Karpas-422 (cell line): ENCODE results near the gene PNPLA4. TPM values are rescaled to one million over a fixed set of nuclear protein-coding genes. Genes with fewer than 3 reads are reported as not detected.

Experiments
- DNase-seq: peaks from one replicate; pipeline ENCODE4 v3.0.0-alpha.2; 2015
- H2AFZ ChIP-seq: fragments of 200-600 bp; sonication (generic); 2 replicates; pipeline ENCODE4 v1.6.1; 2014; ENCODE audit warnings: antibody characterized with exemption, low read length, mixed read lengths
- H3K27ac ChIP-seq: fragments of 200-600 bp; sonication (generic); 2 replicates; pipeline ENCODE4 v1.5.1; 2014; ENCODE audit warnings: mild to moderate bottlenecking, low read length, moderate library complexity
- H3K27me3 ChIP-seq: fragments of 200-600 bp; sonication (generic); 2 replicates; pipeline ENCODE4 v1.6.1; 2014; ENCODE audit warnings: low read length, mixed read lengths
- H3K36me3 ChIP-seq: fragments of 200-600 bp; sonication (generic); 2 replicates; pipeline ENCODE4 v1.6.1; 2014; ENCODE audit warnings: low read length, mixed read lengths; ENCODE audit not compliant: insufficient read depth
- H3K4me1 ChIP-seq: fragments of 200-600 bp; sonication (generic); 2 replicates; pipeline ENCODE4 v1.6.1; 2014; ENCODE audit warnings: mild to moderate bottlenecking, low read length, mixed read lengths
- H3K4me2 ChIP-seq: fragments of 200-600 bp; sonication (generic); 2 replicates; pipeline ENCODE4 v1.6.1; 2014; ENCODE audit warnings: low read length, low read depth, mild to moderate bottlenecking; ENCODE audit not compliant: poor library complexity, severe bottlenecking
- H3K4me3 ChIP-seq: fragments of 200-600 bp; sonication (generic); 2 replicates; pipeline ENCODE4 v1.5.1; 2014; ENCODE audit warnings: mild to moderate bottlenecking, antibody characterized with exemption, low read length, mixed read lengths
- H3K79me2 ChIP-seq: fragments of 200-600 bp; sonication (generic); 2 replicates; pipeline ENCODE4 v1.6.1; 2014; ENCODE audit warnings: mild to moderate bottlenecking, low read length, mixed read lengths
- H3K9ac ChIP-seq: fragments of 200-600 bp; sonication (generic); 2 replicates; pipeline ENCODE4 v1.6.0; 2014; ENCODE audit warnings: low read length
- H3K9me2 ChIP-seq: fragments of 200-600 bp; sonication (generic), shearing (Covaris generic); replicated peaks from 2 replicates; pipeline ENCODE4 v1.6.0; 2014; ENCODE audit warnings: mild to moderate bottlenecking, low read length, moderate library complexity; ENCODE audit not compliant: insufficient read depth
- H3K9me3 ChIP-seq: fragments of 300-700, 200-600 bp; sonication (generic); 2 replicates; pipeline ENCODE4 v1.6.1; 2014; ENCODE audit warnings: low read length, mixed read lengths
- H4K20me1 ChIP-seq: fragments of 200-600 bp; sonication (generic); 2 replicates; pipeline ENCODE4 v1.6.1; 2014; ENCODE audit warnings: mild to moderate bottlenecking, antibody characterized with exemption, low read length, low read depth; ENCODE audit not compliant: insufficient read depth
- total RNA-seq: library from RNA; depleted of rRNA; stranded (reverse); fragments of >200 nt; shearing (Covaris generic); gene quantifications from 2 replicates; pipeline ENCODE4 v1.2.3, GENCODE V29; 2014; ENCODE audit warnings: low replicate concordance

Gene PNPLA4
- total RNA-seq, 1 experiment from 2014 or later = 54.9 TPM

DNA sequence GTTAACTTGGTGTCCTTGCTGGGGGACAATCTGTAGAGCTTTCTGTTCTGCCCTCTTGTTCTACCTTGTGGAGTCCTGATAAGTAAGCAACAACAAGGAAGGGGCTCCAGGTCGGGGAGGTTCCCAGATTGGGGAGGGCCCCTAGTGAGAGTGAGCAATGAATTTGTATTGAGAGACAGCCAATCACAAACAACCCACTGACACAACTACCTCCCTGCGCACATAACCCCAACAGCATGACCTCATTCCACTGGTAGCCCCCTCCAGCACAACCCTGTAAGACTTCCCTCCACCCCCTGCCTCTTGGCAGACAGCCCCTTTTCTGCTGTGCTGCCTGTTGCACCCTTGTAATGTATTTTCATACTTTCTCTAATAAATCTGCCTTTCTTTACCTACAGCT is 19.7 kb upstream of the PNPLA4 start:
- DNase-seq = no peak
- H3K4me1 ChIP-seq = no peaks in the 10 kb centered on the region
- no peaks in the 10 kb centered on the region for H3K9me2 ChIP-seq
- H3K9ac ChIP-seq = no peak overlapping the region
- H4K20me1 ChIP-seq = peaks cover 33% of the 10 kb centered on the region; the same call in 1 of the 2 replicates
- no peaks in the 10 kb centered on the region for H3K9me3 ChIP-seq
- no peaks in the 10 kb centered on the region for H3K36me3 ChIP-seq
- no peak overlapping the region for H3K4me2 ChIP-seq
- H3K27me3 ChIP-seq = no peaks in the 10 kb centered on the region
- H3K27ac ChIP-seq = no peak overlapping the region
- H3K79me2 ChIP-seq = no peaks in the 10 kb centered on the region
- no peak overlapping the region for H2AFZ ChIP-seq
- no peak overlapping the region for H3K4me3 ChIP-seq

DNA sequence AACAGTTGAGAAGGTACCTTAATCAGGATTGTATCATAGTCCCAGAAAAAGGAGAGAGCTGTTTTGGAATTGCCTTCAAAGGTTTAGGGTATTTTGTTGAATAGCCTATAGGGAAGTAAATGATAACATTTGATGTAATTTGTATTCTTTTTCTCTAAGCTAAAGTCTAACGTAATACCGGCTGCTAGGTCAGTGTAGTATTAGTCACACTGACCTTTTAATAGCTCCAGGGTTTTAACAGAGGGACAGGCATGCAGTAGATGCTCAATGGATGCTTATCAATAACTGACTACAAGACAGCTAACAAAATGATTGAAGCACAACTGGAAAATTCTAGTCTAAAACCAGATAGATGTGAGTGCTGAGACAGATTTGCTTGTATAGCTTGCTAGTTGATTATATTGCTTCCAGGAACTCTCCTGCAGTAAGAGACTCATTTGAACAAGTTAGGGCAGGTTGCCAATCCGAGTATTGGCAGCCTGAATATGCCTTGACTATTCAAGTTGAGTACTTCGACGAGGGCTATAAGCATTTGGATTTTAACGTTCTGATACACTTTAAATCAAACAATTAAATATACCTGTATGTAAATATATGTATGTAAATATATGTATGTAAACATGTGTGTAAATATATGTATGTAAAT is 16.5 kb upstream of the PNPLA4 start:
- Histone ChIP-seq H3K36me3 (no peaks in the 10 kb centered on the region), H3K79me2 (no peaks in the 10 kb centered on the region), H3K4me2 (no peak overlapping the region), H2AFZ (no peak overlapping the region), H4K20me1 (peaks cover 38% of the 10 kb centered on the region), H3K4me1 (no peaks in the 10 kb centered on the region), H3K27me3 (no peaks in the 10 kb centered on the region), H3K9me2 (no peaks in the 10 kb centered on the region), H3K27ac (no peak overlapping the region), H3K4me3 (no peak overlapping the region), H3K9me3 (no peaks in the 10 kb centered on the region), H3K9ac (no peak overlapping the region)
- DNase-seq = no peak

DNA sequence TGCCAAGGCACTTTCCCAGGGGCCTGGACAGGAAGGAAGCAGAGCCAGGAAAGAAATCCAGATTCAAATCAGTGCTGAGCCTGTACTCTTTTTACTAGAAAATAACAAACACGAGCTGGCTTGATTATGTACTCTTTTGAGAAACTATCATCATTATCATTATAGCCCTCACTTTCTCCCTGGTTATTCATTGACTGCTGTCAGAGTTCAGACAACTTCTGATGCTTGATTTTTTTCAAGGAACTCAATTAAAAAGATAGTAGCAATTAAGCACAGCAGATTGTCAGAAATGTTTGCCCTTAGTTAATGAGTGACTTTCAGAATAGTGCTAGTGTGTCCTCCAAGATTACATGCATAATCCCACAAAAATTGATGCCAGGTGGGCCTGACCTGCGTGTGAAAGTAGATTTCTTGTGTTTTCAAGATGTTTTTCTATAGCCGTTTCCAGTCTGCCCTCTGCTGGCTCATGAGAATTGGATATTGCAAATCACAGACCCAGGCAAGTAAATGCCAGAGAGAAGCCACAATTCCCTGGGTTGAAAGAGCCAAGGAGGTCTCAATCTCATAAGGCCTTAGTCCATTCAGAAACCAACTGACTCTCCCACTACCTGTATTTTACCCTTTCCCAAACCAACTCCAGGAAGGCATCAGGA is 14.3 kb upstream of the PNPLA4 start:
- peaks cover 36% of the 10 kb centered on the region for H4K20me1 ChIP-seq
- H2AFZ ChIP-seq = no peak overlapping the region
- H3K9ac ChIP-seq = no peak overlapping the region
- H3K4me2 ChIP-seq = no peak overlapping the region
- H3K27ac ChIP-seq = no peak overlapping the region
- H3K9me3 ChIP-seq = no peaks in the 10 kb centered on the region
- no peak overlapping the region for H3K4me3 ChIP-seq
- DNase-seq = peak; percentile 61
- H3K9me2 ChIP-seq = no peaks in the 10 kb centered on the region
- no peaks in the 10 kb centered on the region for H3K27me3 ChIP-seq
- no peaks in the 10 kb centered on the region for H3K79me2 ChIP-seq
- no peaks in the 10 kb centered on the region for H3K36me3 ChIP-seq
- H3K4me1 ChIP-seq = no peaks in the 10 kb centered on the region

DNA sequence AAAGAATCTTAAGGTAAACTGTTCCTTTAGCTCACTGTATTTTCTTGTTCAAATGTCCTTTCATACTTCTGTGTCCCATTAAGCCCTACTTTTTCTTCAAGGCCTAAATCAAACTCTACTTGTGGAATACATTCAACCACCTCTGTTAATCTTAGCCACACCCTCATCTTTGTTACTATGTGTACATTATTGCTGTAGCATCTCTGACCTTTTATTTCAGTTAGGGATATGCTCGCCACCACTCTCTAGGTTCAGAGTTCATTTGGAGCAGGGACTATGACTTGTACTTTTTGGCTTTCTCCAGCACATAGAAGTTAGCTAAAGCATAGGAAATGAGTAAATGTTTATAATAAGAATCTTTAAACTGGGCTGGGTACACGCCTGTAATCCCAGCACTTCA is 6.8 kb upstream of the PNPLA4 start:
- H3K4me3 ChIP-seq = no peak overlapping the region
- H3K79me2 ChIP-seq = no peaks in the 10 kb centered on the region
- peaks cover 10% of the 10 kb centered on the region for H4K20me1 ChIP-seq
- no peaks in the 10 kb centered on the region for H3K27me3 ChIP-seq
- DNase-seq = no peak
- H3K9me3 ChIP-seq = no peaks in the 10 kb centered on the region
- H3K9ac ChIP-seq = no peak overlapping the region
- H3K4me2 ChIP-seq = no peak overlapping the region
- H3K36me3 ChIP-seq = no peaks in the 10 kb centered on the region
- no peaks in the 10 kb centered on the region for H3K9me2 ChIP-seq
- H2AFZ ChIP-seq = no peak overlapping the region
- H3K27ac ChIP-seq = no peak overlapping the region
- H3K4me1 ChIP-seq = no peaks in the 10 kb centered on the region

DNA sequence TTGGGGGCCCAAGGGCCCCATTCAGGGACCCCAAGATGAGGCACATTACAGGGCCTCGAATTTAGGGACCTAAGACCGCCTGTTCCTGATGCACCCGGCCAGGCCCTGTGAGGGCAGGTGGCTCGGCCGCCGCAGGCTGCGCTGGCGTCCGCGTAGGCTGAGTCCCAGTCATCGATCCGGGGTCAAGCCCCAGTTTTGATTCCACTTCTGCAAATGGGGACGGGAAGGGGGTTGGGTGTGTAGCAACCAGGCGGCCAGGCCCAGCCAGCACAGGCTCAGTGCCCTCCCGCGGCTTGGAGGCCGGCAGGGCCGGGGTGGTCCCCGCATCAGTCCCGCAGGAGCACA is 327 bp downstream of the PNPLA4 start:
- DNase-seq = no peak
- peak overlapping the region; percentile 95 for H3K4me3 ChIP-seq
- H3K9ac ChIP-seq = peak overlapping the region; percentile 95
- H3K27me3 ChIP-seq = no peaks in the 10 kb centered on the region
- H3K27ac ChIP-seq = peak overlapping the region; percentile 79
- peaks cover 42% of the 10 kb centered on the region for H3K4me1 ChIP-seq
- no peaks in the 10 kb centered on the region for H3K36me3 ChIP-seq
- H2AFZ ChIP-seq = peak overlapping the region; percentile 27; the same call in 1 of the 2 replicates
- peaks cover 10% of the 10 kb centered on the region for H3K79me2 ChIP-seq
- H4K20me1 ChIP-seq = no peaks in the 10 kb centered on the region
- peak overlapping the region; percentile 98 for H3K4me2 ChIP-seq
- H3K9me3 ChIP-seq = no peaks in the 10 kb centered on the region
- no peaks in the 10 kb centered on the region; the same call in 1 of the 2 replicates for H3K9me2 ChIP-seq

DNA sequence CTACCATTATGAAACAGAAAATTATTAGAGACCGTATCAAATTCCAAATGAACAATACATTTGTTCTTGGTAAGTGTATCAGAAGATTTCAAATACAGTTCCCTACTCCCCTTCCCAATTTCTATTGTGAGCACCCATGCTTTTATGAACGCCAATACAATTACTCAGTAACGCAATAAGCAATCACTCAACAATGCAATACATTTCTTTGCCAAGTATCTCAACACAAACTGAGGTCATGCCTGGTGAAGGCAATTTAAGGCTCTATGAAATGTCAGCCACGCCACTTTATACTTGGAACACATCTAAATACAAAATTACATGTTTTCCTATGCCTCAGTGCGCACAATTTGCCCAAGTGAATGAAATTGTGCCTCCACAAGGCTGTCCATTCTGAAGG is 712 bp downstream of the PNPLA4 start:
- Histone ChIP-seq H3K79me2 (peaks cover 10% of the 10 kb centered on the region), H3K4me2 (peak overlapping the region; percentile 98), H2AFZ (peak overlapping the region; percentile 27; the same call in 1 of the 2 replicates), H3K27ac (peak overlapping the region; percentile 79), H3K36me3 (no peaks in the 10 kb centered on the region), H3K9me2 (no peaks in the 10 kb centered on the region; the same call in 1 of the 2 replicates), H3K4me1 (peaks cover 42% of the 10 kb centered on the region), H3K27me3 (no peaks in the 10 kb centered on the region), H3K9me3 (no peaks in the 10 kb centered on the region), H3K4me3 (peak overlapping the region; percentile 95), H3K9ac (peak overlapping the region; percentile 95), H4K20me1 (no peaks in the 10 kb centered on the region)
- DNase-seq = no peak

DNA sequence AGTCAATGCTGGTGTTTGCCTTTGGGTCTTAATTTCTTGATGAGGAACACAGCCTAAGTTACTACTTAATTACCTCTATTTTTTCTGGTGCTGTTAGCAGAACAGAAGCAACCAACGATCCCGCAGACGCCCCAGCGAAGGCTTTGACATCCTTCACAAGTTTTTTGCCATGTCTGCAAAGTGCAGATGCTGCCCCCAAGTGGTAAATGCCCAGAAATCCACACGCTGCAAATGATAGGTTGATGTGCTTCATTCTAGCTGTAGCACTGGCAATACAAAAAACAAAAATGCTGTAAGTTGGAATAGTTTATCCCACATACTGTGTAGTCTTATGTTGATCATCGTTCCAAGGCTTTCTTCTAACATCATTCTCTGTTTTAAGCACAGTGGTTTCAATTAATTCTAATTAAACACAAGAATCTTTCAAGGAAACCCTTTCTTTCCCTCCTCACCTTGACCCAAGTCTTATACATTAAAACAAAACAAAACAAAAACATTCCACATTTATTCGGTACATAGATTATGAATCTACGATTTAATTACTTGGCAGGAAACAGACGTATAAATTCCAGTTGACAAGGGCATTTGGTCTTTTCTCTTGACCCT is 1.2 kb downstream of the PNPLA4 start:
- Histone ChIP-seq H2AFZ (peak overlapping the region; percentile 55; the same call in 1 of the 2 replicates), H3K79me2 (peaks cover 10% of the 10 kb centered on the region), H3K4me3 (peak overlapping the region; percentile 95), H3K4me1 (peaks cover 42% of the 10 kb centered on the region), H3K36me3 (no peaks in the 10 kb centered on the region), H3K27ac (peak overlapping the region; percentile 79), H3K9ac (peak overlapping the region; percentile 95), H4K20me1 (no peaks in the 10 kb centered on the region), H3K4me2 (peak overlapping the region; percentile 98), H3K9me3 (no peaks in the 10 kb centered on the region), H3K27me3 (no peaks in the 10 kb centered on the region), H3K9me2 (no peaks in the 10 kb centered on the region; the same call in 1 of the 2 replicates)
- peak; percentile 94 for DNase-seq

DNA sequence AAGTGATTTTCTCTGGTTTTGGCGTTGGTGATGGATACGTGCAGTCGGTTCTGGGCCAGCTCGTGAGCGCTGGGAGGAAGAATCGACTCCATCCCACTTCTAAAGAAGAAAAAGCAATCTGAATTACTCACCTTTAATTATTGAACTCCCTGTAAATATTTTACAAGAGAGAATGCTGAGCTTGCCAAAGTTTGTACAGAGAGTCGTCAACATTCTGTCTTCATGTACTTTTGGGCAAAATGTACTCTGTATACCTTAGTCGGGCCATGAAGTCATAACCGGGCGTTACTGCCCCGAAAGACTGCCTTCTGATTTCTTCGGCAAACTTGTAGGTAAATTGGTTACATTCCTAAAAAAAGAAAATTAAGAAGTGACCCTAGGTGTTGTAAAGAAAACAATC is 5.5 kb downstream of the PNPLA4 start:
- Histone ChIP-seq H3K27me3 (no peaks in the 10 kb centered on the region), H3K9ac (no peak overlapping the region), H4K20me1 (no peaks in the 10 kb centered on the region), H3K79me2 (peaks cover 9% of the 10 kb centered on the region), H2AFZ (no peak overlapping the region), H3K4me2 (no peak overlapping the region), H3K9me2 (no peaks in the 10 kb centered on the region), H3K4me1 (peaks cover 32% of the 10 kb centered on the region), H3K36me3 (peaks cover 11% of the 10 kb centered on the region), H3K27ac (no peak overlapping the region), H3K9me3 (no peaks in the 10 kb centered on the region), H3K4me3 (no peak overlapping the region)
- no peak for DNase-seq
